GM12801 (cell line): ENCODE data around the gene GATA6.

Experiments used
- TF ChIP-seq, protein P1 (sequence below): IDR thresholded peaks from one replicate; pipeline ENCODE4 v1.5.1; 2011; ENCODE audit warnings: control low read depth; ENCODE audit not compliant: insufficient read length; ENCODE audit errors: extremely low read depth

The GATA6 gene

DNA sequence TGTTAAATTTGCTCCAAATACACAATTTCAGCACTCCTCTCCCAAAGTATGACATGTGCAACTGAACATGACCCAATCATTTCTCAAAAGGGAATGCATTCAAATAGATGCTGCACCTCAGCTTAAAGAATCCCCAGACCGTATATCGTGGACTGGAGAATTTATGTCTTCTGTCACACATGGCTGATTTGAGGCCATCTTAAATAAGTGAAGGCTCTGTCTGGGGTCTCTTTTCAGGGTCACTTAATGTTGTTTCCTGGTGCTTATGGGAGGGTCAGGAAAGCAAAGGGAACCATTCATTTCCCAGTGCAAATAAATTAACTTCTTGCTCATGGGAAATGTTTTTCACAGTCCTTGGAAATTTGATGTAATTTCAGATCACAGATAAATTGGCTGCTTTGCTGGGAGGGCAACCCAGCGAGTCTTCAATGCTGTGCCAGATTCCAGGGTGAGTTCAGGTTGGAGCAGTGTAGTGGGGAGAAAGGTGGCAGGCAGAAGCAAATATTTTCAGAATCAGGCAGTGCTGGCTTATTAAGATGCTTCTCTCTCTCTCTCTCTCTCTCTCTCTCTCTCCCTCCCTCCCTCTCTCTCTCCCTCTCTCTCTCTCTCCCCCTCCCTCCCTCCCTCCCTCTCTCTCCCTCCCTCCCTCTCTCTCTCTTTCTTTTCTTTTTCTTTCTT lies 34.3 kb downstream of the GATA6 start:
- TF ChIP-seq, protein P1, sequence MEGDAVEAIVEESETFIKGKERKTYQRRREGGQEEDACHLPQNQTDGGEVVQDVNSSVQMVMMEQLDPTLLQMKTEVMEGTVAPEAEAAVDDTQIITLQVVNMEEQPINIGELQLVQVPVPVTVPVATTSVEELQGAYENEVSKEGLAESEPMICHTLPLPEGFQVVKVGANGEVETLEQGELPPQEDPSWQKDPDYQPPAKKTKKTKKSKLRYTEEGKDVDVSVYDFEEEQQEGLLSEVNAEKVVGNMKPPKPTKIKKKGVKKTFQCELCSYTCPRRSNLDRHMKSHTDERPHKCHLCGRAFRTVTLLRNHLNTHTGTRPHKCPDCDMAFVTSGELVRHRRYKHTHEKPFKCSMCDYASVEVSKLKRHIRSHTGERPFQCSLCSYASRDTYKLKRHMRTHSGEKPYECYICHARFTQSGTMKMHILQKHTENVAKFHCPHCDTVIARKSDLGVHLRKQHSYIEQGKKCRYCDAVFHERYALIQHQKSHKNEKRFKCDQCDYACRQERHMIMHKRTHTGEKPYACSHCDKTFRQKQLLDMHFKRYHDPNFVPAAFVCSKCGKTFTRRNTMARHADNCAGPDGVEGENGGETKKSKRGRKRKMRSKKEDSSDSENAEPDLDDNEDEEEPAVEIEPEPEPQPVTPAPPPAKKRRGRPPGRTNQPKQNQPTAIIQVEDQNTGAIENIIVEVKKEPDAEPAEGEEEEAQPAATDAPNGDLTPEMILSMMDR: no peak

DNA sequence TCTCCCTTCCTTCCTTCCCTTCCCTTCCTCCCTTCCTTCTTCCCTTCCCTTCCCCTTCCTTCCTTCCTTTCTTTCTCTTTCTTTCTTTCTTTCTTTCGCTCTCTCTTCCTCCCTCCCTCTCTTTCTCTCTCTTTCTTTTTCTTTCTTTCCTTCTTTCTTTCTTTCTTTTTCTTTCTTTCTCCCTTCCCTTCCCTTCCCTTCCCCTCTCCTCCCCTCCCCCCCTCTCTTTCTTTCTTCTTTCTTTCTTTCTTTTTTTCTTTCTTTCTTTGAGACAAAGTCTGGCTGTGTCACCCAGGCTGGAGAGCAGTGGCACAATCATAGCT lies 34.8 kb downstream of the GATA6 start:
- TF ChIP-seq, protein P1: no peak

DNA sequence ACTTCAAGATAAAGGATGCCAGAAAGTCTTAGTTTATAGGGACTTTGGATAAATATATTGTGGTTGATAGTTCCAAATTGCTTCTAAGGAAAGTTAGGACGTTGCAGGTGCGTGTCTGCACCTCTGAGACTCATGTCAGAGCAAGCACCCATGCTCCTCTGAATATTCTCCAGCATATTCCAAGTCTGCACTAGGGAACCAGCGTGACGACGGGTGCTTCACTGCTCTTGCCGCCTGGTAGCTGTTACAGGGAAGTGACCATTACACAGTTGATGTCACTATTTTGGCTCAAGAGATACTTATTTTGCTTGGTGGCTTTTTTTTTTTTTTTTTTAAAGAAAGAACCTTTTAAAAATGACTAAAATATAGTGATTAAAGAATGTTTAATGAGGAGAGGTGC lies 35.6 kb downstream of the GATA6 start:
- TF ChIP-seq, protein P1: no peak

DNA sequence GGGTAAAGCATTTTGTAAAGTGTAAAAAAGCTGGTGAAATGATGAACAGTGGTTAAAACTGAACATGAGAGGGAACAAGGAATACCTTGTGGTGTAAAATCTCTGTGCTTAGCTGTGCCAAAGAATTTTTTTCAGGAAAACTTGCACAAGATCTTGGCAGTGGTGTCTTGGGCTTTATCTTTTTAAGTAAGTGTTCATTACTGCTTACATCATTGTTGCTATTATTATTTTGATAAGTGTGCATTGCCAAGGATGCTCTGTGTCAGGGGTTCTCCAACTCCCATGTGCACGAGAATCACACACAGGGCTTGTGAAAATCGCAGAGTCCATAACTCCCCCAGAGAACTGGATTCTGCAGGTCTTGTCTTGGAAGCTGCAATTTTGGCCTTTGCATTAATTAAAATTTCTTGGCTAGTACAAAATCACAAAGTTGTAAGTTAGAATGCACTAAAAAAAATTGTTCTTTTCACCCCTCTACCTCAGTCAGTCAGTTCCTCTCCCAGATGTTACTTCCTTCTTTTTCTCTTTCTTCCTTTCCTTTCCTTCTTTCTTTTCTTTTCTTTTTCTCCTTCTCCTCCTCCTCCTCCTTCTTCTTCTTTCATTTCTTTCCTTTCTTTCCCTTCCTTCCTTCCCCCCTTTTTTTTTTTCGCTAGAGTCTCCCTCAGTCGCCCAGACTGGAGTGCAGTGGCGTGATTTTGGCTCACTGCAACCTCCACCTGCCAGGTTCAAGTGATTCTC lies 37.8 kb downstream of the GATA6 start:
- TF ChIP-seq, protein P1: no peak

DNA sequence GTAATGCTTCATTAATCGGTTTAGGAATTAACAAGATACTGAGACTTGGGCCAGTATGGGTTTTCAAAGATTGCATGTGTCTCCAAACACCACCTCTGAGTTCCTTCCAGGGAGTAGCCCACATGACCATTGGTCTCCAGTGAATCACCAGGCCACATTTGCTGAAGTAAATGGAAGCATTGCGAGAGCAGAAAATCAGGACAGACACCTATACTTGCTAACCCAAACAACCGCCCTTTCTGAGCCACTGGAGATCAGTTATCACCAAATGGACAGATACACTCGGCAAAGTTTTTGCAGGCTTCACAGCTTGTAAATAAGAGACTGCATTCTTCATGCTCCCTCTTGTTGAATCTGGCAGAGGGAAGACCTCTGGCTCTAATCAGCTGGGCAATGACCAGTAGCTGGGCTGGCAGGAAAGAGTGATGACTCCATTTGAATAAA lies 40.9 kb downstream of the GATA6 start:
- TF ChIP-seq, protein P1: no peak

DNA sequence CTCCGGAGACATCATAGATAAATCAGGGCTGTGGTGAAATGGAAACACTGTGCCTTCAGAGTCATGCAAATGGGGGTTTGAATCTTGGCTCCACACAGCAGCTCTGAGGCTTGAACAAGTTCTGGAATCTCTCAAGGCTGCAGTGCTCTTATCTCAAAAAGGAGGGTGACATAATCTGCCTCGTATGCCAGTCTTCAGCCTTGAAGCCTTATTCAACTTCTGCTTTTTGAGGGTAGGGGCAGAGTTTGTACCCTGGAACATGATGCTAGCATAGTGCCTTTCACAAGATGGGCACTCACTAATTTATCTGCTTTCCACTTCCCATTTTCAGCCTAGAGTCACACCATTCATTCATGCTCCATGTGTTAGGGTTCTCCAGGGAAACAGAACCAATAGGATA lies 42.3 kb downstream of the GATA6 start:
- TF ChIP-seq, protein P1: no peak

DNA sequence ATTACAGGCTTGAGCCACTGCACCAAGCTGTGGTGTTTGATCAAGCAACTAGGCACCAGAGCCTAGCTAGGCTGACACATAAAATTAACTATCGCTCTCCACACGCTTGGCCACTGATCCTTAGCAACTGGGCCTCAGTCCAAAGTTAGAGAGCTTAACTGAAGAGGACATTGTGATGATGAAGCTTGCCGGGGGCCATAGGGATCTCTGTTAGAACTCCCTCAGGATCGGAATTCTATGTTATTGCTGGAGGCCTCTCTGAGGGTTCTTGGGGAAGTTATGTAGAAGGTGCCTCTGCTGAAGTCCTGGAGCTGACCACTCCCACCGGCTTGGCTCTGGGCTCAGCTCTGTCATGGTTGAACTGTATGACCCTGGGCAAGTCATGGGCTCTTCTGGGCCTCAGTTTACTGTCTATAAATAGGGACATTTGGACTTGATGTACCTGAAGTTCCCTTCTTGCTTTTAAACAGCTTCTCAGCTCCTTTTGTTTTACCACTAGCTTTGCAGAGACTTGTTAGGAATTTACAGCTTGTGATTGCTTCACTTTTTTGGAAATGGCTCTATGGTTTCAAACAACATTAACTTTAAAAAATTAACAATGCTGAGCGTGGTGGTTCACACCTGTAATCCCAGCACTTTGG lies 44.1 kb downstream of the GATA6 start:
- TF ChIP-seq, protein P1: no peak
